ENCODE measurements around the gene MAZ. TPM values are rescaled to one million over a fixed set of nuclear protein-coding genes. Genes with fewer than 3 reads are reported as not detected.
A peak's percentile ranks its signal among the peaks of the same experiment; 100 is the strongest.

Gene MAZ
- total and polyA plus RNA-seq, 2 of the 13 experiments (the other 11 are each of a cell fraction or from before 2014, with no cell fraction given), result 203 to 277 TPM

GRCh38 chr16:29811170-29811895 lies 5.0 kb downstream of the MAZ start (continued):
- TF ChIP-seq KAT7 (CRISPR knock-in tag; IDR thresholded peaks at IDR 0.05; ENCODE audit: borderline replicate concordance), result no peak
- TF ChIP-seq JUN (CRISPR knock-in tag; IDR thresholded peaks at IDR 0.05), result no peak
- no peak for TF ChIP-seq CREB3 (CRISPR knock-in tag; IDR thresholded peaks at IDR 0.05)
- TF ChIP-seq REPIN1 (CRISPR knock-in tag; IDR thresholded peaks at IDR 0.05; ENCODE audit: borderline replicate concordance, low read depth), result 0 out of 2 replicates have a peak, but pooled peaks have one; percentile 43
- no peak for TF ChIP-seq RARG (CRISPR knock-in tag; IDR thresholded peaks at IDR 0.05; ENCODE audit: low read depth)
- TF ChIP-seq MAF1 (CRISPR knock-in tag; IDR thresholded peaks at IDR 0.05; ENCODE audit: borderline replicate concordance), result peak; percentile 57; the same call in 1 of the 2 replicates
- peak; percentile 56 for TF ChIP-seq UBTF (CRISPR knock-in tag; IDR thresholded peaks at IDR 0.05)
- TF ChIP-seq AGO1 (IDR thresholded peaks at IDR 0.05; ENCODE audit: low read depth, low read length, poor library complexity, severe bottlenecking), result peak; percentile 99
- TF ChIP-seq ZSCAN21 (CRISPR knock-in tag; IDR thresholded peaks at IDR 0.05; ENCODE audit: borderline replicate concordance), result 0 out of 2 replicates have a peak, but pooled peaks have one; percentile 22
- no peak for TF ChIP-seq MTF2 (CRISPR knock-in tag; IDR thresholded peaks at IDR 0.05; ENCODE audit: borderline replicate concordance)
- TF ChIP-seq GMEB2 (CRISPR knock-in tag; IDR thresholded peaks at IDR 0.05; ENCODE audit: low read depth), result no peak
- 0 out of 2 replicates have a peak, but pooled peaks have one; percentile 82 for TF ChIP-seq ZNF326 (CRISPR knock-in tag; IDR thresholded peaks at IDR 0.05; ENCODE audit: borderline replicate concordance)
- no peak for TF ChIP-seq ZNF484 (CRISPR knock-in tag; IDR thresholded peaks at IDR 0.05; ENCODE audit: borderline replicate concordance, low read depth)
- no peak for TF ChIP-seq ZNF333 (CRISPR knock-in tag; IDR thresholded peaks at IDR 0.05; ENCODE audit: borderline replicate concordance)
- no peak for TF ChIP-seq ZNF460 (CRISPR knock-in tag; IDR thresholded peaks at IDR 0.05; ENCODE audit: borderline replicate concordance)
- no peak for TF ChIP-seq MEIS2 (CRISPR knock-in tag; IDR thresholded peaks at IDR 0.05)
- peak; percentile 53; the same call in 1 of the 2 replicates for TF ChIP-seq BORCS8-MEF2B (CRISPR knock-in tag; IDR thresholded peaks at IDR 0.05)
- no peak for TF ChIP-seq ZNF234 (CRISPR knock-in tag; conservative IDR thresholded peaks at IDR 0.05)
- TF ChIP-seq ZUFSP (CRISPR knock-in tag; IDR thresholded peaks at IDR 0.05; ENCODE audit: borderline replicate concordance), result no peak
- no peak; the same call in 1 of the 2 replicates for TF ChIP-seq ZNF816 (CRISPR knock-in tag; IDR thresholded peaks at IDR 0.05; ENCODE audit: borderline replicate concordance)
- no peak for TF ChIP-seq PLSCR1 (CRISPR knock-in tag; IDR thresholded peaks at IDR 0.05; ENCODE audit: borderline replicate concordance)

All from HepG2 (cell line).